GM18858 (cell line): Measurements from ENCODE around the gene ZNF175.
"Not testable (repeated sequence)": the region's sequence is repeated elsewhere in the genome, so short reads cannot be mapped to it uniquely, and the experiment has no call there.

Source experiments
- ATAC-seq: cut with Tn5 transposase; IDR thresholded peaks from one replicate; pipeline ENCODE4 v1.9.1; 2021; ENCODE audit not compliant: unreplicated experiment

Gene ZNF175

GRCh38 chr19:51626675-51627074, 55.6 kb downstream of the ZNF175 start:
- no peak for ATAC-seq

DNA sequence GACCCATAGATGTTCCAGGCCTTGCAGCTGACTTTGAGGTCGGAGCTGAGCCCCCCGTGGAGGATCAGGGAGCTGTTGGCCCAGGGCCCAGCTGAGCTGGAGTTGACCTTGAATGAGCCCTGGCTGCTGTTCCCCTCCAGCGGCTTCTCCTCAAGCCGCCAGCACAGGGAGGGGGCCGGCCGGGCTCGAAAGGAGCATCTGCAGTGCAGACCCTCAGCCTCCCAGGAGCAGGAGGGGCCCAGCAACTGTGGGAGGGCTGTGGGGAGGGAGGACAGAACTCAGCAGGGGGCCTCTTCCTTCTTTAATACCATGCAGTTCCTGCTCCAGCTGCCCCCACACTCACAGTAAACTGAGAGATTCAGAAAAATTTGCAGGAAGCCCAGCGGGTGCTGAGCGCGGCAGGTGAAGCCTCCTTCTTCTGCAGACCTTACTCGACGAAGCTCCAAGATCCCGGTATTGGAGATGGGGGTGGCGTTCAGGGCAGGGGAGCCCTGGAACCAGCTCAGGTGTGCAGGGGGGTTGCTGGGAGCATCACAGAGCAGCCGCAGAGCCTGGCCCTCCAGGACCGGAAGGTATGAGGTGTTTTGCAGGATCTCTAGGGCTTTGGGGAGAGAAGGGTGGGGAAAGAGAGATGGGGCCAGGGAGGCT, 56.5 kb downstream of the ZNF175 start:
- ATAC-seq = no peak

- ATAC-seq = no peak
Measured at GRCh38 chr19:51628153-51628939, 57.3 kb downstream of the ZNF175 start.

DNA sequence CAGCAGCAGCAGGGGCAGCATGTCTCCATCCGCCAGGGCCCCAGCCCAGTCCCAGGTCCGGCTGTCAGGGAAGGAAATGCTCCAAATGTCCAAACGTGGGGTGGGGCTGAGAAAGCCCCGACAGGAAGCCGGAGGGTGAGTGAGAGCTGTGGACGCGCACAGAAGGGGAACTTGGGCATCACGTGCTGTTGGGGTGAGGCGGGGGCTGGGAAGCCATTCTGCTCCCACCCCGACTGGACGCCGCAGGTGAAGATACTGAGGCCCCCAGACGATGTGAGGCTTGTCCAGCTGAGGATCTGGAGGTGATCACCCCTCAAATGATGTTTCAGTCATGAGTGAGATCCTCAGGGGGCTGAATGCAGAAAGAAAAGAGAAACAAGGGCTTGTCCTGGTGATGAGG, 59.2 kb downstream of the ZNF175 start, which contains the start of gene SIGLEC5:
Gene SIGLEC5 (minus strand): TSS at position 87 of the 400 bp plus-strand sequence. CDS start 66 bp downstream, at position 21.
- ATAC-seq = not testable (repeated sequence)

- ATAC-seq = no peak
Measured at GRCh38 chr19:51632126-51632525, 61.0 kb downstream of the ZNF175 start.

- no peak for ATAC-seq
Measured at GRCh38 chr19:51637362-51637978, 66.4 kb downstream of the ZNF175 start.

DNA sequence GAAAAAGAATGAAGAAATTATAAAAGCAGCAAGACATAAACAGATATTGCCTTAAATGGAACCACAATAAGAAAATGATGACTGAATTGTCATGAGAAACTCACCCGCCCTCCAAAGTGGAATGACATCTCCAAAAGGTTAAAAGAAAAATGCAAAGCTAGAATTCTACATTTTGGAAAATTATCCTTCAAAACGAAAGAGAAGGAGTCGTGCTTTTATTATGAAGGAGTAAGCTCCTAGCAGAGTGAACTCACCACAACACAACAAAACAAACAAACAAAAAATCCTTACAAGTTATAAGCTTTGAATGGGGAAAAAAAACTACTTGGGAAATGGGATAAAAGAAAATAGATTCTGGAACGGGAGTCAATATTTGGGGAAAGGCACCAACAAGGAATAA, 68.8 kb downstream of the ZNF175 start:
- ATAC-seq = no peak

- no peak for ATAC-seq
Measured at GRCh38 chr19:51640386-51640785, 69.3 kb downstream of the ZNF175 start.

- no peak for ATAC-seq
Measured at GRCh38 chr19:51641648-51642047, 70.6 kb downstream of the ZNF175 start.
